AG09309 (cell line): ENCODE measurements around the gene SEMA7A.

Source experiments
- DNase-seq: peaks from one replicate; pipeline ENCODE4 v3.0.0-alpha.2; 2010; ENCODE audit warnings: low read depth
- H3K4me3 ChIP-seq: 2 replicates; pipeline ENCODE4 v1.5.1; 2011; ENCODE audit warnings: mild to moderate bottlenecking, low read depth, low read length, moderate library complexity; ENCODE audit not compliant: control insufficient read depth
- CTCF ChIP-seq: IDR thresholded peaks from 2 replicates; pipeline ENCODE4 v1.5.1; 2011; ENCODE audit warnings: mild to moderate bottlenecking, low read depth, low read length, inconsistent platforms; ENCODE audit not compliant: insufficient read depth, control insufficient read depth; ENCODE audit errors: missing control alignments

SEMA7A gene

GRCh38 chr15:74381190-74381453 lies 52.6 kb downstream of the SEMA7A start:
- no peak for TF ChIP-seq CTCF
- no peak for DNase-seq
- H3K4me3 ChIP-seq = no peak overlapping the region

- TF ChIP-seq CTCF = no peak
- DNase-seq = no peak
- H3K4me3 ChIP-seq = no peak overlapping the region
These were observed 53.2 kb downstream of the SEMA7A start for GRCh38 chr15:74380361-74381189.

- DNase-seq = no peak
- TF ChIP-seq CTCF = no peak
- H3K4me3 ChIP-seq = no peak overlapping the region
These were observed 54.9 kb downstream of the SEMA7A start for GRCh38 chr15:74378848-74379247.

- TF ChIP-seq CTCF = no peak
- no peak for DNase-seq
These were observed 55.7 kb downstream of the SEMA7A start for GRCh38 chr15:74377831-74378766.

GRCh38 chr15:74376825-74377581 lies 56.8 kb downstream of the SEMA7A start:
- DNase-seq = no peak
- no peak for TF ChIP-seq CTCF
- H3K4me3 ChIP-seq = no peak overlapping the region

More at GRCh38 chr15:74377831-74378766, 55.7 kb downstream of the SEMA7A start:
- no peak overlapping the region for H3K4me3 ChIP-seq

GRCh38 chr15:74376226-74376625 lies 57.5 kb downstream of the SEMA7A start:
- H3K4me3 ChIP-seq = no peak overlapping the region
- no peak for TF ChIP-seq CTCF
- no peak for DNase-seq
